ENCODE measurements around the gene ZNF487. TPM values are rescaled to one million over a fixed set of nuclear protein-coding genes. Genes with fewer than 3 reads are reported as not detected.

The ZNF487 gene
- total RNA-seq, 2 donors from 2014 or later: 1.6 to 7.5 TPM

GRCh38 chr10:43408331-43408709, 28.6 kb upstream of the ZNF487 start:
- Histone ChIP-seq H3K36me3 (replicated peaks in 1 of 2; ENCODE audit: insufficient read depth in 1 of 2, low read depth in 2 of 2) (no peaks in the 10 kb centered on the region), H3K4me1 (peaks cover 39% of the 10 kb centered on the region), H3K9me3 (no peaks in the 10 kb centered on the region), H3K4me3 (peak overlapping the region; percentile 50 to 68), H3K27me3 (no peaks in the 10 kb centered on the region), H3K27ac (peak overlapping the region; percentile 93 to 100 (median 98))
- intact Hi-C loops (cut with DNase I): no loop called here
- peak in 2 of 4 donors; percentile 28 to 31 for DNase-seq
- no peak for TF ChIP-seq CTCF (IDR thresholded peaks at IDR 0.05)
- no peak for TF ChIP-seq POLR2A (IDR thresholded peaks at IDR 0.05)
- ATAC-seq: no peak
- WGBS, 2 donors: 0 to 3% methylated on average over 11 to 30 of the region's 31 CpGs

DNA sequence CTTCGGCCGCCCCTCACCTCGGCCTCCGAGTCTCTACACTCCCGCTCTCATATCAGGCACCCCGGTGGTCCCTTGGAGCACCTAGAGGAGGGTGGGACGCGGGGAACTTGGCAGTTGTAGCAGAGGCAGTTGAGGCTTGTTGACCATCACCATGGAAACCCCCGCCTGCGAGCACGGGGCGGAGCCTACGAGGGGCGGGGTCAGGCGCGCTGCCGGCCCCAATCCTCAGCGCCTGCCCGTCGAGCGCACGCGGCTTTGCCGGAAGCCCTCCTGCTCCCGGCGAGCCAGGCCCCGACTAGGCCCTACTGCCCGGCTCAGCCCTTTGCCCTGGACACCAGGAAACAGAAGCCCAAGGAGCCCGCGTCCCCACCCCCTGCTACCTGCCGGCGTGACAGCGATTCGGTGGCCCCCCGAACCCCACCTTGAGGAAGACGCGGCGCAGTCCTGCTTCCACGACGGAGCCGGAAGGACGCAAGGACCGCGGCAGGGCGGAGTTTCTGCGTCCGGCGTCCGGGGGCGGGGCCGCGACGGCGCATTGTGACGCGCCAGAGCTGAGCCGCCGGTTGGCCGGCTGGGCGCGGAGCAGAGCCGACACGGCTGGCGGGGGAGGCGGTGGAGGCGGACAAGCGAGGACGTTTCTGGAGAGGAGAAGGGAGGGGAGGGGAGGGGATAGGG, 28.1 kb upstream of the ZNF487 start, which contains the start of gene HNRNPF:
Gene HNRNPF, minus strand, starts transcription at position 477 of the 675 bp plus-strand sequence. CDS start 21,302 bp downstream, outside the sequence.
- Histone ChIP-seq H3K27me3 (no peaks in the 10 kb centered on the region), H3K27ac (peak within 1 kb of the TSS; percentile 93 to 100 (median 98)), H3K4me3 (peak within 1 kb of the TSS; percentile 50 to 68), H3K36me3 (replicated peaks in 1 of 2; ENCODE audit: insufficient read depth in 1 of 2, low read depth in 2 of 2) (no peaks in the 10 kb centered on the region), H3K9me3 (no peaks in the 10 kb centered on the region), H3K4me1 (peaks cover 33% of the 10 kb centered on the region)
- DNase-seq: peak; percentile 93 to 95 (median 94)
- ATAC-seq: peak; percentile 85
- 0 to 1% methylated on average over 3 to 53 of the region's 68 CpGs for WGBS, 2 donors
- intact Hi-C loops (cut with DNase I): no loop called here
- TF ChIP-seq POLR2A (IDR thresholded peaks at IDR 0.05) (peak; percentile 85 to 95 (median 91)), CTCF (IDR thresholded peaks at IDR 0.05) (no peak)

- DNase-seq (peak in 3 of 4 donors; percentile 29 to 58 (median 51)), ATAC-seq (no peak)
- intact Hi-C loops (cut with DNase I): no loop called here
- Histone ChIP-seq H3K36me3 (replicated peaks in 1 of 2; ENCODE audit: insufficient read depth in 1 of 2, low read depth in 2 of 2) (no peaks in the 10 kb centered on the region), H3K4me3 (peak overlapping the region in 1 of 2 donors; percentile 40), H3K27me3 (no peaks in the 10 kb centered on the region), H3K4me1 (peaks cover 26% of the 10 kb centered on the region), H3K27ac (peak overlapping the region; percentile 93 to 100 (median 98)), H3K9me3 (no peaks in the 10 kb centered on the region)
- TF ChIP-seq POLR2A (IDR thresholded peaks at IDR 0.05) (peak in 2 of 3 donors; percentile 48 to 68), CTCF (IDR thresholded peaks at IDR 0.05) (peak in 2 of 7 experiments; percentile 11 to 16)
- 3 to 9% methylated on average over 32 to 46 of the region's 46 CpGs for WGBS, 2 donors
These were observed 27.4 kb upstream of the ZNF487 start for GRCh38 chr10:43409385-43410109.

GRCh38 chr10:43410345-43410744, 26.6 kb upstream of the ZNF487 start:
- 91 to 96% methylated on average over 14 of the region's 14 CpGs for WGBS, 2 donors
- Histone ChIP-seq H3K9me3 (no peaks in the 10 kb centered on the region), H3K4me3 (no peak overlapping the region), H3K4me1 (peaks cover 19% of the 10 kb centered on the region), H3K27ac (no peak overlapping the region), H3K36me3 (replicated peaks in 1 of 2; ENCODE audit: insufficient read depth in 1 of 2, low read depth in 2 of 2) (no peaks in the 10 kb centered on the region), H3K27me3 (no peaks in the 10 kb centered on the region)
- intact Hi-C loops (cut with DNase I): no loop called here
- TF ChIP-seq CTCF (IDR thresholded peaks at IDR 0.05) (no peak), POLR2A (IDR thresholded peaks at IDR 0.05) (no peak)
- DNase-seq: no peak
- ATAC-seq: no peak

Measured in body of pancreas (tissue), 4 donors.